ENCODE data around the gene RASGRF2.

GRCh38 chr5:81095835-81096234, 135.7 kb downstream of the RASGRF2 start:
- TF ChIP-seq CTCF (IDR thresholded peaks at IDR 0.05) (no peak), POLR2AphosphoS5 (IDR thresholded peaks at IDR 0.05) (no peak)
